PC-9 (cell line): ENCODE measurements around the gene EXOC3L2. TPM values are rescaled to one million over a fixed set of nuclear protein-coding genes. Genes with fewer than 3 reads are reported as not detected.
A peak's percentile ranks its signal among the peaks of the same experiment; 100 is the strongest.

ENCODE experiments used
- Bru-seq: library from RNA; stranded (reverse); fragments of 400-500 nt; gene quantifications from one replicate; lab custom pipeline; 2021; lab: Mats Ljungman, UMichigan
- BruChase-seq, 2 experiments: library from RNA; stranded (reverse); fragments of 400-500 nt; gene quantifications; one replicate each; lab custom pipeline; 2021; lab: Mats Ljungman, UMichigan
- BruUV-seq: library from RNA; stranded (reverse); fragments of 400-500 nt; replicated peaks from 2 replicates; lab custom pipeline; 2021; lab: Mats Ljungman, UMichigan
- CTCF ChIA-PET: fragments of 300-600 bp; sonication (Branson Sonifier 250); formaldehyde crosslinking; loops from one replicate; lab custom pipeline; 2022; ENCODE audit warnings: antibody characterized with exemption; lab: Charles Lee
- POLR2A ChIA-PET: fragments of 300-600 bp; sonication (Branson Sonifier 250); formaldehyde crosslinking; loops from one replicate; lab custom pipeline; 2022; ENCODE audit warnings: antibody characterized with exemption; ENCODE audit not compliant: unreplicated experiment; lab: Charles Lee
- DNase-seq, 2 experiments: peaks; one replicate each; pipeline versions ENCODE4 v3.0.0 to v3.0.0-alpha.2; 2015 to 2022; ENCODE audit warnings: mixed read lengths in 1 of 2
- H2AFZ ChIP-seq: fragments of 200-600 bp; sonication (generic); 2 replicates; pipeline ENCODE4 v1.8.1; 2017; ENCODE audit warnings: antibody characterized with exemption
- H3F3A ChIP-seq: fragments of 200-600 bp; sonication (generic); 2 replicates; pipeline ENCODE4 v1.8.1; 2017; ENCODE audit warnings: antibody characterized with exemption, mild to moderate bottlenecking, low read depth; ENCODE audit not compliant: insufficient read depth
- H3K27ac ChIP-seq: fragments of 200-600 bp; sonication (generic); 2 replicates; pipeline ENCODE4 v1.6.1; 2016; ENCODE audit warnings: mixed run types
- H3K27me3 ChIP-seq: fragments of 200-600 bp; sonication (generic); 2 replicates; pipeline ENCODE4 v1.6.1; 2016; ENCODE audit warnings: low read depth, mixed run types; ENCODE audit not compliant: insufficient read depth
- H3K36me3 ChIP-seq: fragments of 200-600 bp; sonication (generic); 2 replicates; pipeline ENCODE4 v1.6.1; 2016; ENCODE audit warnings: low read depth, mixed run types
- H3K4me1 ChIP-seq: fragments of 200-600 bp; sonication (generic); replicated peaks from 2 replicates; pipeline ENCODE4 v1.6.1; 2016; ENCODE audit warnings: mixed run types; ENCODE audit not compliant: insufficient read depth
- H3K4me2 ChIP-seq: fragments of 200-600 bp; sonication (generic); 2 replicates; pipeline ENCODE4 v1.6.1; 2017; ENCODE audit warnings: mixed run types
- H3K4me3 ChIP-seq: fragments of 200-600 bp; sonication (generic); 2 replicates; pipeline ENCODE4 v1.6.1; 2016; ENCODE audit warnings: mixed run types
- H3K79me2 ChIP-seq: fragments of 200-600 bp; sonication (generic); 2 replicates; pipeline ENCODE4 v1.6.1; 2017; ENCODE audit warnings: low read depth, mixed run types
- H3K9me2 ChIP-seq: fragments of 200-600 bp; sonication (generic); 2 replicates; pipeline ENCODE4 v1.8.1; 2017; ENCODE audit warnings: mild to moderate bottlenecking; ENCODE audit not compliant: insufficient read depth
- H3K9me3 ChIP-seq: fragments of 200-600 bp; sonication (generic); 2 replicates; pipeline ENCODE4 v1.8.1; 2016; ENCODE audit warnings: low read depth; ENCODE audit not compliant: insufficient read depth
- H4K20me1 ChIP-seq: fragments of 200-600 bp; sonication (generic); 2 replicates; pipeline ENCODE4 v1.8.1; 2017; ENCODE audit not compliant: insufficient read depth
- EZH2 ChIP-seq: fragments of 200-600 bp; sonication (generic); IDR thresholded peaks from 2 replicates; pipeline ENCODE4 v1.8.0; 2017; ENCODE audit warnings: antibody characterized with exemption, low read depth
- intact Hi-C: fragments of 100-400 bp; cut with micrococcal nuclease; formaldehyde crosslinking; loops from one replicate; pipeline ENCODE4 v1.10.0; 2022; ENCODE audit not compliant: unreplicated experiment
- long read RNA-seq: library from polyadenylated mRNA; stranded (forward); transcript quantifications from one replicate; pipeline ENCODE4 v2.0.0, GENCODE V29; 2022
- total RNA-seq: library from RNA; stranded (reverse); gene quantifications from 2 replicates; pipeline ENCODE4 v1.2.3, GENCODE V29; 2021
- TF ChIP-seq, protein P1 (sequence below): fragments of 200-600 bp; sonication (generic); conservative IDR thresholded peaks from 2 replicates; pipeline ENCODE4 v1.6.1; 2017; ENCODE audit warnings: mixed run types, antibody characterized with exemption, mild to moderate bottlenecking, moderate library complexity

The EXOC3L2 gene
- total RNA-seq = not detected in 2 replicates
- Bru-seq, nascent RNA = percentile 3 among the genes with signal in this experiment
- BruChase-seq, experiment 1, labeled RNA remaining after a 2-hour chase = percentile 4 among the genes with signal in this experiment
- BruChase-seq, experiment 2, labeled RNA remaining after a 6-hour chase = percentile 5 among the genes with signal in this experiment
- long read RNA-seq, partial matches to known transcripts = 0 of 1 reads
- long read RNA-seq, other reads (novel, unspliced or antisense) = 1 of 1 reads

DNA sequence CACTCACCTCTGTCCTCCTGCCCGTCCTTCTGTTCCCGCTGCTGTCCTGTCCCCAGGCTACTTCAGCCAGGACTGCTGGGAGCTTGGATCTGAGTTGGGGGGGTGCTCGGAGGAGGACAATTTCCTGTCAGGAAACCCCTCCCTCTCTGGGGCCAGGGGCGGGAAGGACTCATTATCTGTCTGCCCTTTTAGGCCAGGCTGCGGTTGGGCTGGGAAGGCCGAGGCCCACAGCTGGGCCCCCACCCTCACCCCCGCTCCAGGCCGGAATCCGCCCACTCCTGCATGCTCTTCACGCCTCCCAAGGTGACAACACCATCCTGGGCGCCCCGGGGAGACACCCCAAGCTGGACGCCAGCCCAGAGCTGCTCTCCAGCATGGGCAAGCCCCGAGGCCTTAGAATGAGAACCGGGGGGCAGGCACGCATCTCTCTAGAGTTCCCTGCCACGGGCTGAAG is at the start of gene EXOC3L2:
Gene EXOC3L2 (minus strand): TSS at position 74 of the 454 bp plus-strand sequence. CDS start 6,362 bp downstream, outside the sequence.
- H3K9me3 ChIP-seq = no peaks in the 10 kb centered on the region
- intact Hi-C loops = loop anchor here (5.0 to 10.0 kb wide), 2 partner anchors 92 to 151 kb away; partner anchors contain the start of gene PPP1R37
- peaks cover 3% of the 10 kb centered on the region for H3K4me1 ChIP-seq
- POLR2A ChIA-PET = no interaction called here
- no peaks in the 10 kb centered on the region for H3K36me3 ChIP-seq
- no peak for TF ChIP-seq EZH2
- TF ChIP-seq, protein P1, sequence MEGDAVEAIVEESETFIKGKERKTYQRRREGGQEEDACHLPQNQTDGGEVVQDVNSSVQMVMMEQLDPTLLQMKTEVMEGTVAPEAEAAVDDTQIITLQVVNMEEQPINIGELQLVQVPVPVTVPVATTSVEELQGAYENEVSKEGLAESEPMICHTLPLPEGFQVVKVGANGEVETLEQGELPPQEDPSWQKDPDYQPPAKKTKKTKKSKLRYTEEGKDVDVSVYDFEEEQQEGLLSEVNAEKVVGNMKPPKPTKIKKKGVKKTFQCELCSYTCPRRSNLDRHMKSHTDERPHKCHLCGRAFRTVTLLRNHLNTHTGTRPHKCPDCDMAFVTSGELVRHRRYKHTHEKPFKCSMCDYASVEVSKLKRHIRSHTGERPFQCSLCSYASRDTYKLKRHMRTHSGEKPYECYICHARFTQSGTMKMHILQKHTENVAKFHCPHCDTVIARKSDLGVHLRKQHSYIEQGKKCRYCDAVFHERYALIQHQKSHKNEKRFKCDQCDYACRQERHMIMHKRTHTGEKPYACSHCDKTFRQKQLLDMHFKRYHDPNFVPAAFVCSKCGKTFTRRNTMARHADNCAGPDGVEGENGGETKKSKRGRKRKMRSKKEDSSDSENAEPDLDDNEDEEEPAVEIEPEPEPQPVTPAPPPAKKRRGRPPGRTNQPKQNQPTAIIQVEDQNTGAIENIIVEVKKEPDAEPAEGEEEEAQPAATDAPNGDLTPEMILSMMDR = no peak
- H3K27me3 ChIP-seq = peaks cover 6% of the 10 kb centered on the region; the same call in 1 of the 2 replicates
- no TSS peak for BruUV-seq
- H3F3A ChIP-seq = peaks cover 14% of the 10 kb centered on the region; the same call in 1 of the 2 replicates
- H3K4me3 ChIP-seq = no peak within 1 kb of the TSS
- no peak within 1 kb of the TSS for H3K27ac ChIP-seq
- no peak for DNase-seq
- CTCF ChIA-PET = no interaction called here
- H3K9me2 ChIP-seq = no peaks in the 10 kb centered on the region
- H3K79me2 ChIP-seq = no peaks in the 10 kb centered on the region
- no peak within 1 kb of the TSS for H3K4me2 ChIP-seq
- no peaks in the 10 kb centered on the region for H4K20me1 ChIP-seq
- H2AFZ ChIP-seq = no peak within 1 kb of the TSS

DNA sequence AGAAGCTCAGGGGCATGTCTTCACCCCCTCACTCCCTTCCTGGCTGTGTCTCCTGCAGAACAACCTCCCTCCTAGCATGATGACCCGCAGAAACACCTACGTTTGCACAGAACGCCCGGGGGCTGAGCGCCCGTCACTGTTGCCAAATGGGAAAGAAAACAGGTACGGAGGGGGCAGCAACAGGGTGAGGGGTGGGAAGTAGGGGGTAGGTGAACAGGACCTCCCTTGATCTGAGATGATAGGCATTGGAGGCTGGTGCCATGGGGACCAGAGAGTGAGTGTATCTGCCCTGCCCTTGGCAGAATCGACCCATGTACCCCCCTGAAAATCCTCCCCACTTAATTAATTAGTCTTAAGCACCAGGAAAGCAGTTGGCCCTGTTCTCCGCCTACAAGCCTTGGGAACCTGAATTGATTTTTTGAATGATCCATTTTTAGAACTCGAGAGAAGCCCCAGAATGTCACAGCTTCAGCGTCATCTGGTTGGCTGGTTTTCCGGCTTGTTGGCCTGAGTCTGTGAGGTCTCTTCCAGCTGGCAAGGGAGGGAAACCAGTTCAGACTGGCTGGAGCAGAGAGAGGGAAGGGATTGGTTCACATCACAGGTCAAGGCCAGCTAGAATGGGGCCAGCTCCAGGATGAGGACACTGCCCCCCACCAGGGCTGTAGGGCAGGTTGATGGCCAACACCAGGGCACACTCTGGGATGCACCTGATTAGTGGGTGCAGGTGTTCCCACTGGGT is 49.3 kb upstream of the EXOC3L2 start:
- Histone ChIP-seq H3K27me3 (no peaks in the 10 kb centered on the region), H3K27ac (no peak overlapping the region), H3K9me2 (no peaks in the 10 kb centered on the region), H3K4me1 (no peaks in the 10 kb centered on the region), H3K36me3 (0 out of 2 replicates have a peak, but pooled peaks cover 4% of the 10 kb centered on the region), H3K9me3 (no peaks in the 10 kb centered on the region), H3K79me2 (no peaks in the 10 kb centered on the region), H2AFZ (no peak overlapping the region), H3K4me2 (no peak overlapping the region), H3K4me3 (no peak overlapping the region), H3F3A (no peaks in the 10 kb centered on the region), H4K20me1 (no peaks in the 10 kb centered on the region)
- ChIA-PET CTCF (no interaction called here), POLR2A (no interaction called here)
- DNase-seq = no peak
- intact Hi-C loops = no loop called here
- no TSS peak for BruUV-seq
- TF ChIP-seq, protein P1 = no peak
- TF ChIP-seq EZH2 = no peak

DNA sequence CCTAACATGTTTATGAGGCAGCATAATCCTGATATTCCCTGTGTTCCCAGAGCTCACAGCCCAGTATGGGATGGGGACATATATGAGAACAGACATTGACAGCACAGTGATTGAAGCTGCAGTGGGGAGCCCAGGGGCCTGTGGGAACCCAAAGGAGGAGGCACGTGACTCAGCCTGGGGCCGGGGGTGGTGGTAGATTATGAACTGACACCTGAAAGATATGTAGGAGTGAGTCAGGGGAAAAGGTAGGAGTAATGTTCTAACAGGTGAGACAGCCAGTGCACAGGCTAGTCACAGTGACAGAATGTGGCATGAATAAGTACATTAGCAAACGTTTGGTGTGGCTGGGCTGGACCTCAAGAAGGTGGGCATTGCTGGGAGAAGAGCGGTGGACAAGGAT is 48.5 kb upstream of the EXOC3L2 start:
- BruUV-seq = no TSS peak
- Histone ChIP-seq H3K9me2 (no peaks in the 10 kb centered on the region), H3K4me3 (no peak overlapping the region), H3K4me1 (no peaks in the 10 kb centered on the region), H3F3A (no peaks in the 10 kb centered on the region), H3K4me2 (no peak overlapping the region), H2AFZ (no peak overlapping the region), H3K27ac (no peak overlapping the region), H3K9me3 (no peaks in the 10 kb centered on the region), H3K27me3 (no peaks in the 10 kb centered on the region), H4K20me1 (no peaks in the 10 kb centered on the region), H3K79me2 (no peaks in the 10 kb centered on the region), H3K36me3 (0 out of 2 replicates have a peak, but pooled peaks cover 4% of the 10 kb centered on the region)
- intact Hi-C loops = no loop called here
- TF ChIP-seq, protein P1 = no peak
- no peak for TF ChIP-seq EZH2
- POLR2A ChIA-PET = no interaction called here
- CTCF ChIA-PET = no interaction called here
- no peak for DNase-seq
